Cardiac septum (tissue), 1 donor: Measurements from ENCODE around the gene RASA3. TPM values are rescaled to one million over a fixed set of nuclear protein-coding genes. Genes with fewer than 3 reads are reported as not detected.
A peak's percentile ranks its signal among the peaks of the same experiment; 100 is the strongest.
"Not testable (repeated sequence)": the region's sequence is repeated elsewhere in the genome, so short reads cannot be mapped to it uniquely, and the experiment has no call there.

Source experiments
- DNase-seq: peaks from one replicate; pipeline ENCODE4 v3.0.0-alpha.2; 2020; ENCODE audit warnings: low spot score
- intact Hi-C: fragments of 100-400 bp; cut with DNase I; formaldehyde crosslinking; loops from one replicate; pipeline ENCODE4 v1.14.0; 2022
- long read RNA-seq: library from polyadenylated mRNA; unstranded; transcript quantifications from one replicate; pipeline ENCODE4 v2.0.0, GENCODE V29; 2021
- total RNA-seq: library from RNA; stranded (reverse); fragmentation: NEBNext Ultra II Directional; extraction: Animal tissue kit (Norgen Biotek cat#: 25700); gene quantifications from one replicate; pipeline ENCODE4 v1.2.1, GENCODE V29; 2021
- donor health status: DM: no; HTN: no; CAD: no.

Gene RASA3
- 9.7 TPM for total RNA-seq
- long read RNA-seq, full-length matches to known transcripts: 6 of 21 reads
- long read RNA-seq, partial matches to known transcripts: 6 of 21 reads
- long read RNA-seq, other reads (novel, unspliced or antisense): 9 of 21 reads

- intact Hi-C loops: no loop called here
- peak; percentile 88 for DNase-seq
Measured at GRCh38 chr13:114132419-114133121, at the start of gene RASA3. Gene RASA3, minus strand, starts transcription at chr13:114132623. Its CDS starts 134 bp downstream, at chr13:114132489.

- intact Hi-C loops: no loop called here
- no peak for DNase-seq
Measured at GRCh38 chr13:114179087-114179658, 46.8 kb upstream of the RASA3 start, which contains the start of gene CFAP97D2. Gene CFAP97D2, plus strand, starts transcription at chr13:114179257. Its CDS starts 74 bp downstream, at chr13:114179331.

GRCh38 chr13:114177245-114178010 lies 45.0 kb upstream of the RASA3 start:
- intact Hi-C loops: no loop called here
- DNase-seq: no peak

GRCh38 chr13:114176359-114176902 lies 44.0 kb upstream of the RASA3 start:
- intact Hi-C loops, DNase-seq: not testable (repeated sequence)

GRCh38 chr13:114174529-114174961 lies 42.1 kb upstream of the RASA3 start:
- intact Hi-C loops: no loop called here
- DNase-seq: no peak

- intact Hi-C loops: no loop called here
- DNase-seq: no peak
Measured at GRCh38 chr13:114173745-114174144, 41.3 kb upstream of the RASA3 start.

GRCh38 chr13:114173272-114173671 lies 40.8 kb upstream of the RASA3 start:
- intact Hi-C loops: no loop called here
- DNase-seq: no peak

GRCh38 chr13:114167885-114168284 lies 35.5 kb upstream of the RASA3 start:
- intact Hi-C loops: no loop called here
- no peak for DNase-seq

- intact Hi-C loops: no loop called here
- peak; percentile 41 for DNase-seq
Measured at GRCh38 chr13:114167426-114167825, 35.0 kb upstream of the RASA3 start.

GRCh38 chr13:114166381-114167131 lies 34.1 kb upstream of the RASA3 start:
- peak; percentile 73 for DNase-seq
- intact Hi-C loops: no loop called here

GRCh38 chr13:114164681-114165429 lies 32.4 kb upstream of the RASA3 start:
- peak; percentile 62 for DNase-seq

GRCh38 chr13:114164053-114164452 lies 31.6 kb upstream of the RASA3 start:
- intact Hi-C loops: no loop called here
- peak; percentile 63 for DNase-seq

More at GRCh38 chr13:114164681-114165429, 32.4 kb upstream of the RASA3 start:
- intact Hi-C loops: no loop called here

- no peak for DNase-seq
- intact Hi-C loops: no loop called here
Measured at GRCh38 chr13:114162533-114162922, 30.1 kb upstream of the RASA3 start.

- intact Hi-C loops: no loop called here
- peak; percentile 80 for DNase-seq
Measured at GRCh38 chr13:114161644-114162532, 29.5 kb upstream of the RASA3 start.

- intact Hi-C loops: no loop called here
- DNase-seq: peak; percentile 55
Measured at GRCh38 chr13:114161028-114161556, 28.7 kb upstream of the RASA3 start.

GRCh38 chr13:114158869-114159666 lies 26.6 kb upstream of the RASA3 start:
- DNase-seq, intact Hi-C loops: not testable (repeated sequence)
